Trophoblast cell (in vitro differentiated cells and primary cell): ENCODE measurements around the gene OBP2A.

Experiments used
- DNase-seq, 2 donors: peaks; one replicate each; pipeline ENCODE4 v3.0.0-alpha.2; 2016
- H2AFZ ChIP-seq: 2 replicates; pipeline ENCODE4 v1.6.1; 2013; ENCODE audit warnings: low read length, moderate library complexity, mild to moderate bottlenecking; ENCODE audit not compliant: insufficient read depth, poor library complexity
- H2AK5ac ChIP-seq: 2 replicates; pipeline ENCODE4 v1.6.1; 2013; ENCODE audit warnings: mild to moderate bottlenecking, low read length
- H2BK120ac ChIP-seq: 2 replicates; pipeline ENCODE4 v1.6.1; 2013; ENCODE audit warnings: low read length, mild to moderate bottlenecking, moderate library complexity; ENCODE audit not compliant: insufficient read depth, poor library complexity
- H2BK12ac ChIP-seq: 2 replicates; pipeline ENCODE4 v1.6.1; 2013; ENCODE audit warnings: mild to moderate bottlenecking, low read length, moderate library complexity
- H2BK5ac ChIP-seq: 2 replicates; pipeline ENCODE4 v1.6.1; 2013; ENCODE audit warnings: low read length, low read depth, moderate library complexity, mild to moderate bottlenecking; ENCODE audit not compliant: poor library complexity
- H3K14ac ChIP-seq: 2 replicates; pipeline ENCODE4 v1.6.1; 2013; ENCODE audit warnings: mild to moderate bottlenecking, low read length
- H3K18ac ChIP-seq: 2 replicates; pipeline ENCODE4 v1.6.1; 2013; ENCODE audit warnings: mild to moderate bottlenecking, low read length
- H3K23ac ChIP-seq: 2 replicates; pipeline ENCODE4 v1.6.1; 2013; ENCODE audit warnings: low read length
- H3K27ac ChIP-seq: 2 replicates; pipeline ENCODE4 v1.5.1; 2013; ENCODE audit warnings: low read depth, mild to moderate bottlenecking, inconsistent platforms, low read length, moderate library complexity
- H3K27me3 ChIP-seq: 2 replicates; pipeline ENCODE4 v1.6.1; 2013; ENCODE audit warnings: inconsistent platforms, mild to moderate bottlenecking, low read length, moderate library complexity; ENCODE audit not compliant: insufficient read depth
- H3K36me3 ChIP-seq, 2 experiments: 1 replicate in 1 of 2; 2 replicates in 1 of 2; pipeline ENCODE4 v1.6.1; 2013; ENCODE audit warnings: low read length in 2 of 2, mild to moderate bottlenecking in 2 of 2, moderate library complexity in 1 of 2; ENCODE audit not compliant: insufficient read depth in 2 of 2, control insufficient read depth in 1 of 2
- H3K4ac ChIP-seq: 2 replicates; pipeline ENCODE4 v1.6.1; 2013; ENCODE audit warnings: low read depth, mild to moderate bottlenecking, low read length, moderate library complexity
- H3K4me1 ChIP-seq, 2 experiments: 1 replicate in 1 of 2; 2 replicates in 1 of 2; pipeline ENCODE4 v1.6.1; 2013; ENCODE audit warnings: low read length in 2 of 2, mild to moderate bottlenecking in 2 of 2, moderate library complexity in 1 of 2; ENCODE audit not compliant: insufficient read depth in 2 of 2, control insufficient read depth in 1 of 2
- H3K4me2 ChIP-seq: 2 replicates; pipeline ENCODE4 v1.6.1; 2013; ENCODE audit warnings: inconsistent platforms, mild to moderate bottlenecking, low read length, moderate library complexity
- H3K4me3 ChIP-seq: 2 replicates; pipeline ENCODE4 v1.5.1; 2013; ENCODE audit warnings: mild to moderate bottlenecking, low read depth, low read length, inconsistent platforms
- H3K79me1 ChIP-seq: one replicate; pipeline ENCODE4 v1.6.1; 2013; ENCODE audit warnings: low read length
- H3K79me2 ChIP-seq: 2 replicates; pipeline ENCODE4 v1.6.1; 2013; ENCODE audit warnings: low read length, mild to moderate bottlenecking; ENCODE audit not compliant: control insufficient read depth, insufficient read depth, poor library complexity
- H3K9ac ChIP-seq: 2 replicates; pipeline ENCODE4 v1.6.1; 2013; ENCODE audit warnings: mild to moderate bottlenecking, low read length
- H3K9me3 ChIP-seq: 2 replicates; pipeline ENCODE4 v1.6.1; 2013; ENCODE audit warnings: low read depth, mild to moderate bottlenecking, control low read depth, inconsistent platforms, low read length; ENCODE audit not compliant: insufficient read depth
- H4K12ac ChIP-seq: 2 replicates; pipeline ENCODE4 v1.6.1; 2013; ENCODE audit warnings: low read depth, mild to moderate bottlenecking, low read length, moderate library complexity
- H4K8ac ChIP-seq: 2 replicates; pipeline ENCODE4 v1.6.1; 2013; ENCODE audit warnings: low read depth, mild to moderate bottlenecking, low read length, moderate library complexity
- H4K91ac ChIP-seq: one replicate; pipeline ENCODE4 v1.6.1; 2013; ENCODE audit warnings: low read depth, mild to moderate bottlenecking, low read length, moderate library complexity
- WGBS: extraction: QIAGEN DNeasy Blood & Tissue Kit; methylation state at CpG from one replicate; pipeline ENCODE4 v1.1.7; 2013; ENCODE audit warnings: missing lambda C conversion rate; ENCODE audit not compliant: insufficient read length, insufficient coverage; ENCODE audit errors: extremely low coverage; 5-methylcytosine and 5-hydroxymethylcytosine counted together

Gene OBP2A

GRCh38 chr9:135503371-135504261, 42.3 kb upstream of the OBP2A start:
- no peak overlapping the region for H4K8ac ChIP-seq
- WGBS: no CpG with 5 or more reads among the region's 41 CpGs
- DNase-seq: no peak
- H3K4me2 ChIP-seq: no peak overlapping the region
- no peak overlapping the region for H4K91ac ChIP-seq
- no peaks in the 10 kb centered on the region for H3K27me3 ChIP-seq
- H3K14ac ChIP-seq: no peak overlapping the region
- no peak overlapping the region for H3K27ac ChIP-seq
- H3K4me3 ChIP-seq: no peak overlapping the region
- peaks cover 12% of the 10 kb centered on the region for H3K79me2 ChIP-seq
- no peaks in the 10 kb centered on the region for H3K9me3 ChIP-seq
- H2BK120ac ChIP-seq: no peak overlapping the region
- peaks cover 10% of the 10 kb centered on the region for H3K79me1 ChIP-seq
- peaks cover 37% of the 10 kb centered on the region in 2 experiments for H3K36me3 ChIP-seq
- no peak overlapping the region for H3K18ac ChIP-seq
- no peak overlapping the region for H3K23ac ChIP-seq
- H3K4ac ChIP-seq: no peak overlapping the region
- H2BK5ac ChIP-seq: no peak overlapping the region
- no peak overlapping the region for H2BK12ac ChIP-seq
- no peak overlapping the region for H3K9ac ChIP-seq
- H2AK5ac ChIP-seq: no peak overlapping the region
- H4K12ac ChIP-seq: no peak overlapping the region
- H3K4me1 ChIP-seq: peaks cover 16 to 19% of the 10 kb centered on the region in 2 experiments
- no peak overlapping the region for H2AFZ ChIP-seq

GRCh38 chr9:135504262-135505243, 41.4 kb upstream of the OBP2A start:
- Histone ChIP-seq H4K8ac (no peak overlapping the region), H3K4me3 (no peak overlapping the region), H3K9me3 (no peaks in the 10 kb centered on the region), H4K91ac (no peak overlapping the region), H3K27ac (no peak overlapping the region), H3K27me3 (no peaks in the 10 kb centered on the region), H2BK5ac (no peak overlapping the region), H3K9ac (no peak overlapping the region), H2AK5ac (no peak overlapping the region), H3K36me3 (peaks cover 37% of the 10 kb centered on the region in 2 experiments), H3K79me2 (peaks cover 12% of the 10 kb centered on the region), H3K4me1 (peaks cover 11 to 12% of the 10 kb centered on the region in 2 experiments), H2BK120ac (no peak overlapping the region), H3K4me2 (no peak overlapping the region), H2BK12ac (no peak overlapping the region), H3K18ac (no peak overlapping the region), H2AFZ (no peak overlapping the region), H3K4ac (no peak overlapping the region), H3K23ac (no peak overlapping the region), H3K79me1 (peaks cover 10% of the 10 kb centered on the region), H3K14ac (no peak overlapping the region), H4K12ac (no peak overlapping the region)
- no CpG with 5 or more reads among the region's 21 CpGs for WGBS
- DNase-seq: peak; percentile 20 to 57

- no CpG with 5 or more reads among the region's 24 CpGs for WGBS
These were observed 40.3 kb upstream of the OBP2A start for GRCh38 chr9:135505406-135506187.

More at GRCh38 chr9:135505406-135506187, 40.3 kb upstream of the OBP2A start:
- H2BK5ac ChIP-seq: no peak overlapping the region
- H3K9ac ChIP-seq: no peak overlapping the region
- no peak overlapping the region for H2AK5ac ChIP-seq
- H3K4me3 ChIP-seq: no peak overlapping the region
- peaks cover 4% of the 10 kb centered on the region for H3K79me1 ChIP-seq
- H3K79me2 ChIP-seq: peaks cover 9% of the 10 kb centered on the region
- peak overlapping the region; percentile 9 for H4K12ac ChIP-seq
- DNase-seq: no peak
- no peak overlapping the region for H3K4me2 ChIP-seq
- peaks cover 11 to 12% of the 10 kb centered on the region in 2 experiments for H3K4me1 ChIP-seq
- no peak overlapping the region for H2BK12ac ChIP-seq
- no peak overlapping the region for H3K18ac ChIP-seq
- no peak overlapping the region for H3K4ac ChIP-seq
- no peak overlapping the region for H3K27ac ChIP-seq
- peak overlapping the region; percentile 36 for H4K91ac ChIP-seq
- H3K9me3 ChIP-seq: no peaks in the 10 kb centered on the region
- H3K14ac ChIP-seq: no peak overlapping the region
- H3K23ac ChIP-seq: no peak overlapping the region
- H3K27me3 ChIP-seq: no peaks in the 10 kb centered on the region
- H4K8ac ChIP-seq: no peak overlapping the region
- H2BK120ac ChIP-seq: no peak overlapping the region
- H3K36me3 ChIP-seq: peaks cover 37% of the 10 kb centered on the region in 2 experiments
- no peak overlapping the region for H2AFZ ChIP-seq
